Loucy (cell line): Measurements from ENCODE around the gene UBL7.

Source experiments
- EZH2phosphoT487 ChIP-seq: fragments of 200-600 bp; IDR thresholded peaks from 2 replicates; pipeline ENCODE4 v1.6.1; 2018; ENCODE audit warnings: antibody characterized with exemption, mild to moderate bottlenecking, moderate library complexity, borderline replicate concordance
- TF ChIP-seq, protein P1 (sequence below): fragments of 200-600 bp; sonication (generic); conservative IDR thresholded peaks from 2 replicates; pipeline ENCODE4 v1.5.1; 2014; ENCODE audit warnings: mild to moderate bottlenecking, antibody characterized with exemption, low read length

GRCh38 chr15:74412159-74412558 is 48.8 kb downstream of the UBL7 start:
- TF ChIP-seq, protein P1, sequence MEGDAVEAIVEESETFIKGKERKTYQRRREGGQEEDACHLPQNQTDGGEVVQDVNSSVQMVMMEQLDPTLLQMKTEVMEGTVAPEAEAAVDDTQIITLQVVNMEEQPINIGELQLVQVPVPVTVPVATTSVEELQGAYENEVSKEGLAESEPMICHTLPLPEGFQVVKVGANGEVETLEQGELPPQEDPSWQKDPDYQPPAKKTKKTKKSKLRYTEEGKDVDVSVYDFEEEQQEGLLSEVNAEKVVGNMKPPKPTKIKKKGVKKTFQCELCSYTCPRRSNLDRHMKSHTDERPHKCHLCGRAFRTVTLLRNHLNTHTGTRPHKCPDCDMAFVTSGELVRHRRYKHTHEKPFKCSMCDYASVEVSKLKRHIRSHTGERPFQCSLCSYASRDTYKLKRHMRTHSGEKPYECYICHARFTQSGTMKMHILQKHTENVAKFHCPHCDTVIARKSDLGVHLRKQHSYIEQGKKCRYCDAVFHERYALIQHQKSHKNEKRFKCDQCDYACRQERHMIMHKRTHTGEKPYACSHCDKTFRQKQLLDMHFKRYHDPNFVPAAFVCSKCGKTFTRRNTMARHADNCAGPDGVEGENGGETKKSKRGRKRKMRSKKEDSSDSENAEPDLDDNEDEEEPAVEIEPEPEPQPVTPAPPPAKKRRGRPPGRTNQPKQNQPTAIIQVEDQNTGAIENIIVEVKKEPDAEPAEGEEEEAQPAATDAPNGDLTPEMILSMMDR, result no peak
- no peak for TF ChIP-seq EZH2phosphoT487
